Hepatocyte (in vitro differentiated cells): ENCODE data around the gene GNA14.

Experiments used
- EZH2 ChIP-seq: fragments of 200-600 bp; sonication (generic); IDR thresholded peaks from 2 replicates; pipeline ENCODE4 v1.6.1; 2016; ENCODE audit warnings: antibody characterized with exemption, mild to moderate bottlenecking, borderline replicate concordance
- TF ChIP-seq, protein P1 (sequence below): fragments of 200-600 bp; sonication (generic); IDR thresholded peaks from 2 replicates; pipeline ENCODE4 v1.5.1; 2016; ENCODE audit warnings: antibody characterized with exemption, mild to moderate bottlenecking; ENCODE audit not compliant: poor library complexity

DNA sequence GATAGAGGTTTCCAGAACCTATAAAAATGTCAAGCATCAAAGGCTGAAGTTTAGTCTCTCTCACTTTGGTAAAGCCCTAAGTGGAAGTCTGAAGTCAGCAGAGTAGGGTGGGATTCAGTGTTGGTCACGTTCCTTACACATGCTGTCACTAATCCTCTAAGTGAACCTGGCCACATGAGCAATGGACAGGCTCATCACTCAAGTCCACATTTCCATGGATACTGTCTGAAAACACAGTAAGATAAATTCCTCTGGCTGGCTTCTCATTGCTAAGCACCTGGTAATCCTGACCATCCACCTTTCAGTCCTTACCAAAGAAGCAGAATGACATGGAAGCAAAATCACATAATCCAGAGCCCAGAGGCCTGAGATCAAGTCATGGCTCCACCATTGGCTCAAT lies 43.8 kb downstream of the GNA14 start:
- TF ChIP-seq, protein P1, sequence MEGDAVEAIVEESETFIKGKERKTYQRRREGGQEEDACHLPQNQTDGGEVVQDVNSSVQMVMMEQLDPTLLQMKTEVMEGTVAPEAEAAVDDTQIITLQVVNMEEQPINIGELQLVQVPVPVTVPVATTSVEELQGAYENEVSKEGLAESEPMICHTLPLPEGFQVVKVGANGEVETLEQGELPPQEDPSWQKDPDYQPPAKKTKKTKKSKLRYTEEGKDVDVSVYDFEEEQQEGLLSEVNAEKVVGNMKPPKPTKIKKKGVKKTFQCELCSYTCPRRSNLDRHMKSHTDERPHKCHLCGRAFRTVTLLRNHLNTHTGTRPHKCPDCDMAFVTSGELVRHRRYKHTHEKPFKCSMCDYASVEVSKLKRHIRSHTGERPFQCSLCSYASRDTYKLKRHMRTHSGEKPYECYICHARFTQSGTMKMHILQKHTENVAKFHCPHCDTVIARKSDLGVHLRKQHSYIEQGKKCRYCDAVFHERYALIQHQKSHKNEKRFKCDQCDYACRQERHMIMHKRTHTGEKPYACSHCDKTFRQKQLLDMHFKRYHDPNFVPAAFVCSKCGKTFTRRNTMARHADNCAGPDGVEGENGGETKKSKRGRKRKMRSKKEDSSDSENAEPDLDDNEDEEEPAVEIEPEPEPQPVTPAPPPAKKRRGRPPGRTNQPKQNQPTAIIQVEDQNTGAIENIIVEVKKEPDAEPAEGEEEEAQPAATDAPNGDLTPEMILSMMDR, result no peak
- no peak for TF ChIP-seq EZH2
